Activated CD8-positive, alpha-beta memory T cell treated with anti-CD3 and anti-CD28 coated beads for 36 hours (primary cell): Measurements from ENCODE around the gene INS. TPM values are rescaled to one million over a fixed set of nuclear protein-coding genes. Genes with fewer than 3 reads are reported as not detected.
"Not testable (repeated sequence)": the region's sequence is repeated elsewhere in the genome, so short reads cannot be mapped to it uniquely, and the experiment has no call there.

Experiments
- CTCF ChIA-PET: fragments of 350-600 bp; sonication (Branson Sonifier 250); formaldehyde crosslinking; loops from one replicate; lab custom pipeline; 2021; ENCODE audit warnings: antibody characterized with exemption; lab: Charles Lee
- POLR2A ChIA-PET: fragments of 350-600 bp; sonication (Branson Sonifier 250); formaldehyde crosslinking; loops from one replicate; lab custom pipeline; 2021; ENCODE audit warnings: antibody characterized with exemption; lab: Charles Lee
- total RNA-seq, 2 experiments: library from RNA; stranded (reverse); gene quantifications; one replicate each; pipeline ENCODE4 v1.2.3, GENCODE V29; 2021

Gene INS
- total RNA-seq, 2 experiments from 2014 or later = not detected

DNA sequence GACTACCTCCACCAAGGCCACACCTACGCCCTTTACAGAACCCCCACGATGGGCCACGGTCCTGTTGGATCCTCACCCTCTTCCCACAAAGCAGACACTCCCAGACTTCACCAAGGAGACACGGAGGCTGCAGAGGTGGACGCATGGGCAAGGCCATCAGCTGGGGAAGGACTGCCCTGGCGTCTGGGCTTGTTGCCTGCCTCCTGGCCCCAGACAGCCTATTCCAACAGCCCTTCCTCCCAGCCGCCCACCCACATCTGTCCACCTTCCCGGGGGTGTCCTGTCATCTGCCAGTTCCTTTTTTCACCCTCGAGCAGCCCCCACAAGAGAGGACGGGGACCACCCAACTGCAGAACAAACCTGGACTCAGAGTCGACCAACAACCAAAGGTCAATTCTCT is 39.5 kb upstream of the INS start:
- POLR2A ChIA-PET = no interaction called here
- CTCF ChIA-PET = interaction anchor here (3.3 to 5.4 kb wide), 2 partner anchors 101 to 219 kb away, joined by 28 to 66 read pairs; partner anchors contain the start of genes C11orf21 and TSPAN32

DNA sequence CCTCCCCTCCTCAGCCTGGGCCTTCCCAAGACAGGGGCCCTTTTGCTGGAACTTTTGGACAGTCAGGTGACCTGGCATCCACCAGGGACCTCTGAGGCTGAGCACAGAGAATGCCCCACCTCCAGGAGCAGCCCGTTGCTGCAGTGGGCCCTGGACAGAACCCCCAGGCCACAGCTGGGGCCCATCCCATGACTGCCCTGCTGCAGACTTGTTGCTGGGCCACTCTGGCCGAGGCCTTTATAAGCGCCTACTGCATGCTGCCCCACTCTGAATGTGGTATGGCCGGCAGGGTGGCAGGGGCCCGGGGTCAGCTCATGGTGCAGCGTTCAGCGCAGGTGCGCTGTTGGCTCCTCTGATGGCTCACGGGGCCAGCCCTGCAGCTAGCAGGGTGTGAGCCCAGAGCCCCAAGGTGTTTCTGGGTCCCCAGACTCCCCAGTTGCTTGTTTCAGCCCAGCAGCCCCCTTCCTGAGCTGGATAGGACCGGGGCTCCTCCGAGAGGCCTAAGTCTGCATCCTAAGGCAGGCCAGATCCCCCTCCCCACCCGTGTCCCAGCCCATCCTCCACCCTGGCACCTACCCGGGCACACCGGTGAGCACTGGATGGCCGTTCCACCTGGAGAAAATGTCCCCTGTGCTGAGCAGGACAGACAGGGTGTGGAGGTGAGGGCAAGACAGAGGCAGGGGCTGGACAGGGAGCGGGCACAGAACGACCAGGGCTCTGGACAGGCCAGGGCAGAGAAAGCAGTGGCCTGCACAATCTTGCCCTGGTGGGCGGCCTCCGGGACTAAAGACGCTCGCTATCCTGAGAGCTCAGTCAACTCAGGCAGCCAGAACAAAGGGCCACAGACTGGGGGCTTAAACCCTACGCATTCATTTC is 38.7 kb upstream of the INS start:
- ChIA-PET CTCF (interaction anchor here (0.9 to 5.4 kb wide), 3 partner anchors 13 to 220 kb away, joined by 3 to 66 read pairs (median 28); partner anchors contain the start of genes C11orf21 and TSPAN32), POLR2A (no interaction called here)

DNA sequence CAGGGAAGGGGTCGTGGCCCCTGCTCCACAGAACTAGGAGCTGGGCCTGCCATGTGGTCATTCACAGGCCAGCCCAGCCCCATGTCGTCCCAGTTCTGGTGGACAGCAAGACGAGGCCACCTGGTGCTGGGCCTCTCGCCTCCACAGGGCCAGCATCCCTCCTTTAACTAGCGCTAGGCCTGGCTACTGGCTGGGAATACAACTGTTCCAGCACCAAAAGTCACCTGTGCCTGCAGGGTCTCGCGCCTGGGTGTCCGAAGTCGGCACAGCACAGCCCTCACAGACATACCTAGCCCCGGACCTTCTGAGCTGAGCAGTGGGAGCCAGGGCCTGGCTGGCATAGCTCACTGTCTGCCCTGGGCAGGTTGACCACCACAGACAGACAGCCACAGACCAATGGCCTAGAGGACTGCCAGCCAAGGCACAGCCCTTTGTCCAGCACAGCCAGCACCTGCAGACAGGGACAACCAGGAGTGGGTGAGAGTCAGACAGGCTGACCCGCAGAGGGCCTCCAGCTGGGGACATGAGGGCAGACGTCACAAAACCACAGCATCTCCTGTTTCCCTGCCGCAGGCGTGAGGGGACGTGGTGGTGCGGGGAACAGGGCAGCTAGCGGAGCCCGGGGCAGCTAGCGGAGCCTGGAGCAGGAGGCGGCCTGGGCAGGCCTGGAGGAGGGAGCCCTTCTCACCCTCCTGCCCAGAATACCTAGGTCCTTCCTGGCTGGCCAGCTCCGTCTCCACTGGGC is 37.8 kb upstream of the INS start:
- CTCF ChIA-PET = interaction anchor here (1.1 to 5.4 kb wide), 5 partner anchors 8 to 690 kb away, joined by 3 to 66 read pairs (median 3); partner anchors contain the start of genes C11orf21 and TSPAN32
- POLR2A ChIA-PET = no interaction called here

DNA sequence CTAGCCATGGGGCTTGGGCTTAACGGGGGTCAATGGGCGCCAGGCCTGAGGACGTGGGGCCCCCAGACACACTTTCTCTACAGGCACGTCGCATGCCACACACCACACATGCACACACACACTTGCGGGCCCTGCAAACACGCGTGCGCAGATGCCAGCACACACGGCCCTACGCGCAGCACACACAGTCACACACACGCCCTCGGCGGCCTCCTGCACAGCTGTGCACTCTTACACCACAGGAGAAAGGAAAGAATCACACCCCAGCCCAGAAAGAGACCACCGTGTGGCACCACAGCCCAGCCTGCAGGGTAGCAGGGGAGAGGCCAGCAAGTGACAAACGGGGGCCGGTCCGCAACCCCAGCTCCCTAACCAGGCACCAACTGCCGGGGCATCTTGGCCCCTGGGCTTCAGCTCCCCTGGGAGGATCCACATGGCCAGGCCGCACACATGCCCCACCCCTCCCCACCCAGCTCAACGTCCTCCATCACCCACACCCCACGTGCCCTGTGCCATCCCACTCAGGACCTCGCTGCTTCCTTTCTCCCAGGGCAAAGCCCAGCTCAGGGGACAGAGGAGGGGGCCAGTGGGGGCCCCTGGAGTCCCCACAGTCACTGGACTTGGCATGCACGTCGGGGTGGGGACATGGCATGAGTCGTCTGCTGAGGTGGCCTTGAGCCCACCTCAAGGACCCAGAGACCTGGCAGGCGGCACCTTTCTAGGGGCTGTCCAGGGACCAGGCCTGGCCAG is 36.9 kb upstream of the INS start:
- ChIA-PET CTCF (interaction anchor here (0.7 to 5.4 kb wide), 7 partner anchors 9 to 691 kb away, joined by 3 to 66 read pairs (median 4); partner anchors contain the start of genes C11orf21 and TSPAN32), POLR2A (no interaction called here)

DNA sequence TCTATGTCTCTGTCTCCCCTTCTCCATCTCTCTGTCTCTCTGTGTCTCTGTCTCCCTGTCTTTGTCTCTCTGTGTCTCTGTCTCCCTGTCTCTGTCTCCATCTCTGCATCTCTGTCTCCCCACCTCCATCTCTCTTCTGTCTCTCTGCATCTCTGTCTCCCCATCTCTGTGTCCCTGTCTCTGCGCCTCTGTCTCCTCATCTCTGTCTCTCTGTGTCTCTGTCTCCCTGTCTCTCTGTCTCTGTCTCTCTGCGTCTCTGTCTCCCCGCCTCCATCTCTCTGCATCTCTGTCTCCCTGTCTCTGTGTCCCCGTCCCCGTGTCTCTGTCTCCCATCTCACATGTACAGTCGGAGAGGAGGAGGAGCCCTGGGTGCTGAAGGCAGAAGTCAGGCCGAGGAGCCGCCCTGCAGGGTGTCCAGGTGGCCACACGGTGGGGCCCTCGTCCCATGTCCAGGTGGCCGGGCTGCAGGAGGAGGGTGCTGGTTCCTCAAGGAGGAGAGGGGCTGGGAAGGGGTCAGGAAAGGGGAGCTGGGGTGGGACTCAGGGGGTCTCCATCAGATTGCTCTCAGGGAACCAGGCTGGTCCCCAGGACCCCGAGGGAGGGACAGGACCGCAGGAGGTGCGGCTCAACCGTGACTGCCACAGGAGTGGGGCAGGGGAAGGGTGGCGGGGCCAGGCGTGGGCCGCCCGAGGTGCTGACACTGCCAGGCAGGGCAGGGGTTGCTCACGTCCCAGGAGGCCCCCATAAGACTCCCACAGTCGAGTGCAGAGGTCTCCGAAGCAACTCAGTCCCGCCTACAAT is 36.2 kb upstream of the INS start:
- ChIA-PET POLR2A (no interaction called here), CTCF (interaction anchor here (0.7 to 5.4 kb wide), 5 partner anchors 13 to 691 kb away, joined by 3 to 66 read pairs (median 4); partner anchors contain the start of genes C11orf21 and TSPAN32)

DNA sequence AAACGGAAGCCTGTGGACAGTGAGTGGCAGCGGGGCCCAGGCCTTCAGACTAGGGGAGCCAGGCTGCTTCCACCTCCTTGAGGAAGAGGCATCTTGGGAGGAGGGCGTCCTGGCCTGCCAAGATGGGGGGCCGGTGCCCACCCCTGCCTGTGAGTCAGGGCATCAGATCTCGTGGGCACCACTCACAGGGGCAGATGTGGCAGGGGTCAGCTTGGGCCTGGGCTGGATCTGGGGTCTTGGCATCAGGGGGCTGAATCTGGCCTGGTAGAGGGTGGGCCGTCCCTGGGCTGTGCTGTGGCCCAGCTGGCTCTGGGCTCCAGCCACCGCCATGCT is 34.7 kb upstream of the INS start:
- POLR2A ChIA-PET = no interaction called here
- CTCF ChIA-PET = interaction anchor here (0.6 to 4.1 kb wide), 2 partner anchors 225 to 586 kb away, joined by 3 to 33 read pairs; no protein-coding TSS in a partner anchor

DNA sequence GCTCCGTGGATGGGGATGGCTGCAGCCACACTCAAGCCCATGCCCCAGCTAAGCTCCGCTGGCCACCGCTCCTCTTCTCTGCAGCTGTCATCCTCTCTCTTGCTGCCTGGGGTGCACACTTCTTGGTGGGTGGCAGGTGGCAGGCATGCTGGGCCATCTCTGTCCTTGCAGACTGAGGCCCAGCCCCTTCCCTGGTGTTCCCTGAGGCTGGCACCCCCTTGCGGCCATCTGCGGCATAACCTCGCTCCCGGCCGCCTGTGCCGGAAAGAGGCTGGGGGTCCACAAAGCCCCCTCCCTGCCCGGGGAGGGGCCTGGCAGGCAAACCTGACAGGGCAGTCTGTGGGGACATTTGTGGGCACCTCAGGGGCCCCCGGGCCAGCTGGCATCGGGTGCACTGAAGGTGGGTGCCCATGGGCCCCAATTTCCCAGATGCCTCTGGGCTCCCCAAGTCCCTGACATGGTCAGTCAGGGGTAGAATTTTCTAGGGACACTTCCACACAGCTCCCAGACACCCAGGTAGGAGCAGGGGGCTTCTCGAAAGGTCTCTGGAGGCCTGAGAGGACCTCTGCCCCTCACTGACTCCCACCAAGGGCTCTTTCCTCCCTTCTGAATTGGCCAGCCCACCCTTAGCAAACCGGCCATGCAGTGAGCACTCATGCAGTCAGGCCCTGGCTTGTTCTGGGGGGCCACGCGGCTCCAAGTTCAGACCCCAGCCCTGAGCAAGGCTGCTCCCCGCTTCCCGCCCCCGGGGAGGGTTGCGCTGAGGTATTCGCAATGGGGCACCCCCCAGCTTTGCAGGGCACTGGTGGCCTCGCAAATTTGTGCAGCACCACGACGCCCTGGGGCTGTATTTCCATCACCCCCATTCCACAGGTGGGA is 34.1 kb upstream of the INS start:
- ChIA-PET CTCF (interaction anchor here (0.6 to 4.1 kb wide), 9 partner anchors 10 to 585 kb away, joined by 3 to 33 read pairs (median 3); partner anchors contain the start of genes C11orf21 and TSPAN32), POLR2A (no interaction called here)

DNA sequence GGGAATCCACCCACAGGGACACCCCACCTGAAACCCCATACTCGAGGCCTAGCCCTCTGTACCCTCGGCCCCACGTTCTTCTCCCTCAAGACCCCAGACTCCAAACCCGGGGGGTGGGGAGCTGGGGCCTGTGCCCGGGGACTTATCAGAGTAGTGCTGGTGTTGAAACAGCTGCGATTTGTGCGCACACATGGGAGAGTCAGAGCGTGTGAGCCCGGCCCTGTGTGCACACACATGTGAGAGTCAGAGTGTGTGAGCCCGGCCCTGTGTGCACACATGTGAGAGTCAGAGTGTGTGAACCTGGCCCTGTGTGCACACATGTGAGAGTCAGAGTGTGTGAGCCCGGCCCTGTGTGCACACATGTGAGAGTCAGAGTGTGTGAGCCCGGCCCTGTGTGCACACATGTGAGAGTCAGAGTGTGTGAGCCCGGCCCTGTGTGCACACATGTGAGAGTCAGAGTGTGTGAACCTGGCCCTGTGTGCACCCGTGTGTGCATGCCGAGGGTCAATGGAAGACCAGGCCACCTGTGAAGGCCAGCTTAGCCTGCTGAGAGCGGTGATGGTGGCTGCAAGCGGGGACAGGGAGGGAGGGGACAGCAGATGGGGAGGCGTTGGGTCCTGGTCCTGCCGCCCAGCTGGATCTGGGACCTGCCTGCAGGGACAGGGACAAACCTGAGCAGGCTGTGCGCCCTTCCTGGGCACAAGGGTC is 33.0 kb upstream of the INS start:
- POLR2A ChIA-PET = not testable (repeated sequence)
- CTCF ChIA-PET = interaction anchor here (0.8 to 4.1 kb wide), 7 partner anchors 9 to 338 kb away, joined by 3 to 33 read pairs (median 3); no protein-coding TSS in a partner anchor

DNA sequence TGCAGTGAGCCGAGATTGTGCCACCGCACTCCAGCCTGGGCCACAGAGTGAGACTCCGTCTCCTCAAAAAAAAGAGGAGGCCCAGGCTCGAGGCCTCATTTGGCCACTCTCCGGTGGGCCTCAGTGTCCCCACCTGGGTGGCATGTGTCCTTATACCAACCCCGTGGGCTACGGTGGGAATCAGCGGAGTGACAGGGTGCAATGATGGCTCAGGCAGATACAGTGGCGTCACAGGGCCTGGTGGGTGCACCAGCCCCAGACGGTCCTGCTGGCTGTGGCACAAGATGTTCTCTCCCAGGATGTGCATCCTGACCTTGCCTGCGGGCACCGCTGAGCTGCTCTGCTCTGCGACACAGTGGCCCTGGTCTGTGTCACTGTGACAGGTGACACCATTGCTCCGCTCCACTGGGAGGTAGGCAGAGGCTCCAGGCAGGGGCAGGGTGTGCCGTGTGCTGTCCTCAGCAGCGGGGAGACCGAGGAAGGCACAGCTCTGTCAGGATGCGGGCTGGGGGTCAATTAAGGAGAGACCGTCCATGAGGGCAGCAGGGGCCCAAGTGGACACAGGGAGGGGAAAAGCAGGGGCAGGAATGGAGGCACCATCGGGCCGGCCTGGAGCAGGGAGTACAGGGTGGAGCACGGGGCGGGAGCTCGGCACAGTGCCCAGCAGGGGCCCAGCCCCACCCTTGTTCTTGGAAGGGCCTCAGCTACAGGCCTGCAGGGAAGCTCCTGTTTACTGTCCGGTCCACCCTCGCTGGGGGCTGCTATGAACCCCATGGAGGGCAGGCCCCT is 32.3 kb upstream of the INS start:
- POLR2A ChIA-PET = interaction anchor here (0.5 kb wide), 1 partner anchor 184 kb away, joined by 3 read pairs; the partner anchor contains the start of gene CD81
- CTCF ChIA-PET = interaction anchor here (0.8 to 4.1 kb wide), 6 partner anchors 9 to 337 kb away, joined by 3 to 33 read pairs (median 3); no protein-coding TSS in a partner anchor

DNA sequence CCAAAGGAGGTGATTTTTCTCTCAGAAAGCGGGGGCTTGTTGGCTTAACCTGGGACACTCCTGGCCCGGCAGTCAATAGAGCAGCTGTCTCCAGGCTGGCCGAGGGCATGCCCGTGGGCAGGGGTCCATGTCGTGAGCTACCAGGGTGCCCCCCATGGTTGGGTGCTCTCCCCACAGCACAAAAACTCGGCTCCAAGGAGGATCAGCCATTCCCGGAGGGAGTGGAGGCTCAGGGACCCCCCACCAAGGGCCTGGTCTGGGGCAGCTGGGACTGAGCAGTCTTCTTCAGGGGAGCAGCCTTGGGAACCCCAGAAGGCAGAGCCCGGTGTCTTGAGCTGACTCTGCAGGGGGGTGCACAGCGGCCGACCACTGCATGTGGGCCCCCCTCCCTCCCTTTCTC is 31.4 kb upstream of the INS start:
- ChIA-PET CTCF (interaction anchor here (0.9 to 4.1 kb wide), 4 partner anchors 9 to 229 kb away, joined by 3 to 33 read pairs (median 12); no protein-coding TSS in a partner anchor), POLR2A (no interaction called here)

DNA sequence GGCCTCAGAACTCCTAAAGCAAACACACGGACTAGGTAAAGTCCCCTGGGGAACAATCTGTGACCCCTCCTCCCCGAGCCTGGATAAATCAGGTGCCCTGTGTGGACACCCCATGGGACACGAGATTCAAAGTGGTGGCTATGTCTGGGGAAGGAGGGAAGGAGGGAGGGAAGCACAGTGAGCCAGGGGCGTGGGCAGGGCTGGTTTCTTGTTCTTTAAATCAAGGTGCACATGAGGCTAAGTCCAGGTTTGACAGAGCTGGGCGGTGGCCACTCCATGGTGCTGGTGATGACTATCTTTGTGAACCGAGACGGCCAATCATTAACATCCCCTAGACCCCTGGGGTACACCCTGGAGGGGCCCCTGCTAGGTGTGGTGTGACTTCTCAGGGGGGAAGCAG is 30.9 kb upstream of the INS start:
- ChIA-PET POLR2A (no interaction called here), CTCF (interaction anchor here (1.1 to 4.1 kb wide), 2 partner anchors 10 to 114 kb away, joined by 3 to 20 read pairs; no protein-coding TSS in a partner anchor)

DNA sequence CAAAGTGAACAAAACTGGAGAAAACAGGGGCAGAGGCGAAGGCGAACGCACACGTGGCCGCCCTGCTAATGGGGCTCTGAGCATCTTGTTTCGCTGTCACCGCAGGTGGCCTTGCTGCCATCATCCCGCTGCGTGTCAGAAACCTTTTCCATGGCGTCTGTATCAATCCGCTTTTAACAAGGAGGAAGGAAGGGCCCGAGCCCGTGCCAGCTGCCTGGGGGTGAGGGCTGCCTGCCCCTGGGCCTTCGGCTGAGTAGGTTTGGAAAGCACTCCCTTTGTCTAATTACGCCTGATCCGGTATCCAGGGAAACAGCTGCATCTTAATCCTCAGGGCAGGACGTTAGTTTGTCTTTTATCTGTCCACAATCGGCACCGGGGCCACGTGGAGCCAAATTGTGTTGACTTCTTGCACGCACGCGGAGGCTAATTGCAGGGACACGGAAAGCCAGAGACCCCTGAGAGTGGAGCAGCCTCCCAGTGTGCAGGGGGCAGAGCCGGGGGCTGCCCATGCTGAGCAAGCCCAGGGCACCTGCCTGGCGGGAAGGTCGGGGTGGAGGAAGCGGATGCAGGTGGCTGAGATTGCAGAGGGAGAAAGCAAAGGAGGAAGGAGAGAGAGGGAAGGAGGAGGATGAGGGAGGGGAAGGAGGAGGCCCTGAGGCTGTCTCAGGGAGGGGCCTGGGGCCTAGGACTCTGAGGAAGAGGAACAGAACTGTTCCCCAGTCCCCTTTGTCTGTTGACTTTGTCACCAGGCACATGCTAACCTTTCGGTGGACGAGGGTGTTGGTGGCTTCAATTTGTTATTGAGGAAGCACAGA is 29.9 kb upstream of the INS start:
- ChIA-PET CTCF (no interaction called here), POLR2A (no interaction called here)

DNA sequence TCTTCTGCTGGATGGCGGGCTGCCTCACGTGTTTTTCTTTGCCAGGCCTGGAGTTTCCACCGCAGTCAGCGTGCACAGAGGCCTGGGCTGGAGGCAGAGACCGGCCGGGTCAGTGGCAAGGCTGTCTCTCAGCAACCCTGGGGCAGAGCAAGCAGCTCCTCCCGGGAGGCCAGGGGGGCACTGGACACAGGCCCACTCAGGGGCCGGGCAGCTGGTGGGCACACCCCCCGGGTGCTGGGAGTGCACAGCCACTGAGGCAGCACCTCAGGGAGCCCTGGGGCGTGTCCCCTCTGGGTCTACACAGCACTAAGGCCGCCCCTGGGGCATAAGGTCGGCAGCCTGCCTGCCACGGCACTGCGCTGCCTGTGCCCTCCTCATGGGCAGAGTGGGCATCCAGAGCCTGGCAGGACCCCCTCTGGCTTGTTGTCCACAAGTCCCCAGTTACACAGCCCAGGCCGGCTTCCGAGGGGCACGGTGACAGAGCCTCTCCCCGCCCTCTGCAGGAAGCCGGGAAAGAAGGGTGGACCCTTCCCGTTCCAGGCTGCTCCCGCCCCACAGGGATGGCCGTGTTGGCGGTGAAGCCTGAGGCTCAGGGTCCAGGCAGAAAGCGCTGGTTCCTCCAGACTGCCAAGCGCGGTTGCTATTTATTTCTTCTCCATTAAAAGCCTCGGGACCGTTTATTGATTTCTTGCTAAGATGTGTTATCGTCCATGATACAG is 29.1 kb upstream of the INS start:
- ChIA-PET POLR2A (no interaction called here), CTCF (no interaction called here)

DNA sequence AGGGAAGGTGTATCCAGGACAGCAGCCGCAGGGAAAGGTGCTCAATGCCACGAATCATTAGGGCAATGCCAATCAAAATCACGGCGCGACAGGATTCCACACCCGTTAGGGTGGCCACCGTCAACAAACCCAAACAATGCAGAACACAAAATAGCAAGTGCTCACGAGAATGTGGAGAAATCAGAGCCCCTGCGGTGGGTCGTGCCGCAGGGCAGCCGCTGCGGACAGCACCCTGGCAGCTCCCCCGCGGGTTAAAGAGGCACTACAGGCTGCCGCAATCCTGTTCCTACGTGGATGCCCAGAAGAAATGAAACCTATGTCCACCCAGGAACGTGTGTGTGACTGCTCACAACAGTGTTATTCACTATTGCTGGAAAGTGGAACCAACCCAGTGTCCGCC is 27.7 kb upstream of the INS start:
- POLR2A ChIA-PET = no interaction called here

More for the DNA sequence above, 27.7 kb upstream of the INS start:
- CTCF ChIA-PET = interaction anchor here (1.1 kb wide), 1 partner anchor 232 kb away, joined by 4 read pairs; no protein-coding TSS in a partner anchor
